Esophagus muscularis mucosa (tissue), 3 donors: ENCODE results near the gene FHDC1.

Experiments used
- CTCF ChIP-seq, 3 experiments: fragments of 200-600 bp in 2 of 3; fragments of 450-650 bp in 1 of 3; sonication (generic) in 2 of 3; IDR thresholded peaks; one replicate each; pipeline ENCODE4 v1.5.1; 2017 to 2019; ENCODE audit warnings: antibody characterized with exemption in 3 of 3, mild to moderate bottlenecking in 2 of 3, moderate library complexity in 1 of 3
- POLR2A ChIP-seq: fragments of 450-650 bp; IDR thresholded peaks from one replicate; pipeline ENCODE4 v1.6.1; 2017; ENCODE audit warnings: antibody characterized with exemption, moderate library complexity, mild to moderate bottlenecking, low read depth
- POLR2AphosphoS5 ChIP-seq, 2 donors: sonication (generic); formaldehyde crosslinking; IDR thresholded peaks; one replicate each; pipeline ENCODE4 v1.6.1; 2017; ENCODE audit warnings: antibody characterized with exemption in 2 of 2

- no peak for TF ChIP-seq CTCF (IDR thresholded peaks at IDR 0.05)
- TF ChIP-seq POLR2AphosphoS5 (IDR thresholded peaks at IDR 0.05), result no peak
- no peak for TF ChIP-seq POLR2A
These were observed 10.3 kb upstream of the FHDC1 start for GRCh38 chr4:152925851-152926250.
